Ovary (tissue), 3 donors: ENCODE data around the gene DPEP3.

Experiments
- EP300 ChIP-seq: sonication (generic); formaldehyde crosslinking; IDR thresholded peaks from one replicate; pipeline ENCODE4 v1.6.1; 2017; ENCODE audit warnings: antibody characterized with exemption
- POLR2A ChIP-seq: fragments of 450-650 bp; IDR thresholded peaks from one replicate; pipeline ENCODE4 v1.6.1; 2017; ENCODE audit warnings: antibody characterized with exemption, mild to moderate bottlenecking, moderate library complexity
- TF ChIP-seq, protein P1 (sequence below), 3 donors: fragments of 450-650 bp in 2 of 3; fragments of 200-600 bp in 1 of 3; IDR thresholded peaks; one replicate each; pipeline versions ENCODE4 v1.5.1 to v1.8.0; 2016 to 2022; ENCODE audit warnings: antibody characterized with exemption in 3 of 3, mild to moderate bottlenecking in 1 of 3
- donor health status: DM: no; HTN: no; CAD: no.

DNA sequence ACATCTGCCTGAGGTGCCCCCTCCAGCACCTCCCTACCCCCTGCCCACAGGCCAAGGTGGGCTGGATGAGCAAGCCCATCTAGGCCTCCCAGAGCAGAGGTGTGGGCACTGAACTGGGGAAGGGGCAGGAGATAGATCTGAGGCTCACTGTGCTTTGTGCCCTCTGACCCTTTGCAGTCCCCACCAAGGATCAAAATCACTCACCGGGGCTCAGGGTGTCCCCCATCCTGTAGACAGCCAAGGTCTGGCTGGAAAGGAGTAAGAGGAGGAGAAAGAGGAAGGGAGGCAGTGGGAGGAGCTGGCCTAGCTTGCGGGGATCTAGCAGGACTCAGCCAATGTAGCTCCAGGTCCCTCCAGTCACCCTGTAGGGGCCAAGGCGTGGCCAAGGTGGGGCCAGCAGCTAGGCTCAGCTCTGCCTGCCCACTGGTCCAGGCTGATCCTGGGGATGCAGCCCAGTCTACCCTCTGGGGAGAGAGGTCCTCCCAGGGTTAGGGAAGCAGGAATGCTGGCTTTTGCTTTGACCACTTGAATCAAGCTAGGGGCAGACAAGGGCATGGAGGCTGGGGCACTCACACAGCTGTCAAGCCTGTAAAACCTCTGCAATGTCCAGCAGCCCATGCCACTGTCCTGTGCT is 13.6 kb downstream of the DPEP3 start:
- TF ChIP-seq, protein P1, sequence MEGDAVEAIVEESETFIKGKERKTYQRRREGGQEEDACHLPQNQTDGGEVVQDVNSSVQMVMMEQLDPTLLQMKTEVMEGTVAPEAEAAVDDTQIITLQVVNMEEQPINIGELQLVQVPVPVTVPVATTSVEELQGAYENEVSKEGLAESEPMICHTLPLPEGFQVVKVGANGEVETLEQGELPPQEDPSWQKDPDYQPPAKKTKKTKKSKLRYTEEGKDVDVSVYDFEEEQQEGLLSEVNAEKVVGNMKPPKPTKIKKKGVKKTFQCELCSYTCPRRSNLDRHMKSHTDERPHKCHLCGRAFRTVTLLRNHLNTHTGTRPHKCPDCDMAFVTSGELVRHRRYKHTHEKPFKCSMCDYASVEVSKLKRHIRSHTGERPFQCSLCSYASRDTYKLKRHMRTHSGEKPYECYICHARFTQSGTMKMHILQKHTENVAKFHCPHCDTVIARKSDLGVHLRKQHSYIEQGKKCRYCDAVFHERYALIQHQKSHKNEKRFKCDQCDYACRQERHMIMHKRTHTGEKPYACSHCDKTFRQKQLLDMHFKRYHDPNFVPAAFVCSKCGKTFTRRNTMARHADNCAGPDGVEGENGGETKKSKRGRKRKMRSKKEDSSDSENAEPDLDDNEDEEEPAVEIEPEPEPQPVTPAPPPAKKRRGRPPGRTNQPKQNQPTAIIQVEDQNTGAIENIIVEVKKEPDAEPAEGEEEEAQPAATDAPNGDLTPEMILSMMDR (IDR thresholded peaks at IDR 0.05): no peak
- no peak for TF ChIP-seq EP300
- no peak for TF ChIP-seq POLR2A
